WERI-Rb-1 (cell line): ENCODE data around the gene ALKBH3.

ENCODE experiments used
- DNase-seq: peaks from one replicate; pipeline ENCODE4 v3.0.0-alpha.2; 2020
- H3K27ac ChIP-seq: fragments of 250-450 bp; sonication (Bioruptor Pico); 2 replicates; pipeline ENCODE4 v1.5.1; 2020; ENCODE audit warnings: mild to moderate bottlenecking, moderate library complexity
- H3K27me3 ChIP-seq: fragments of 250-450 bp; sonication (Bioruptor Pico); 2 replicates; pipeline ENCODE4 v1.5.1; 2021; ENCODE audit warnings: mild to moderate bottlenecking, low read depth, moderate library complexity; ENCODE audit not compliant: insufficient read depth, severe bottlenecking
- H3K36me3 ChIP-seq: fragments of 250-450 bp; sonication (Bioruptor Pico); 2 replicates; pipeline ENCODE4 v1.5.1; 2020; ENCODE audit warnings: mild to moderate bottlenecking, moderate library complexity
- H3K4me3 ChIP-seq: 2 replicates; pipeline ENCODE4 v1.5.1; 2011; ENCODE audit warnings: low read depth, mild to moderate bottlenecking, control low read depth, low read length
- H3K9me3 ChIP-seq: fragments of 250-450 bp; sonication (Bioruptor Pico); 2 replicates; pipeline ENCODE4 v1.5.1; 2021; ENCODE audit warnings: mild to moderate bottlenecking, moderate library complexity; ENCODE audit not compliant: severe bottlenecking
- CTCF ChIP-seq: IDR thresholded peaks from 2 replicates; pipeline ENCODE4 v1.5.1; 2011; ENCODE audit warnings: low read depth, mild to moderate bottlenecking, control low read depth, inconsistent platforms, low read length

ALKBH3 gene

GRCh38 chr11:43952401-43953342 lies 72.0 kb downstream of the ALKBH3 start:
- Histone ChIP-seq H3K4me3 (no peak overlapping the region), H3K9me3 (no peaks in the 10 kb centered on the region), H3K36me3 (no peaks in the 10 kb centered on the region), H3K27ac (no peak overlapping the region), H3K27me3 (no peaks in the 10 kb centered on the region)
- no peak for DNase-seq
- no peak for TF ChIP-seq CTCF

DNA sequence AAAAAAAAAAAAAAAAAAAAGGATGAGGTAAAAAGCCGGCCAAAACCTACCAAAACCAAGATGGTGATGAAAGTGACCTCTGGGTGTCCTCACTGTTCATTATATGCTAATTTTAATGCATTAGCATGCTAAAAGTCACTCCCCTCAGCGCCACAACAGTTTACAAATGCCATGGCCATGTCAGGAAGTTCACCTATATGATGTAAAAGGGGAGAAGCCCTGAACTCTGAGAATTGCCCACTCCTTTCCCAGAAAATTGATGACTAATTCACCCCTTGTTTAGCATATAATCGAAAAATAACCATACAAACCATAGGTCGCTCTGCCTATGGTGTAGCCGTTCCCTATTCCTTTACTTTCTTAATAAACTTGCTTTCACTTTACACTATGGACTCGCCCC lies 72.9 kb downstream of the ALKBH3 start:
- no peak for DNase-seq
- no peaks in the 10 kb centered on the region for H3K36me3 ChIP-seq
- H3K9me3 ChIP-seq, result no peaks in the 10 kb centered on the region
- no peak for TF ChIP-seq CTCF
- H3K27ac ChIP-seq, result no peak overlapping the region
- no peaks in the 10 kb centered on the region for H3K27me3 ChIP-seq
- H3K4me3 ChIP-seq, result no peak overlapping the region

- Histone ChIP-seq H3K27ac (no peak overlapping the region), H3K4me3 (no peak overlapping the region)
Observed at GRCh38 chr11:43954241-43954640, 73.6 kb downstream of the ALKBH3 start.

GRCh38 chr11:43955381-43956118 lies 74.9 kb downstream of the ALKBH3 start:
- no peak for DNase-seq
- Histone ChIP-seq H3K27me3 (no peaks in the 10 kb centered on the region), H3K4me3 (no peak overlapping the region), H3K36me3 (no peaks in the 10 kb centered on the region), H3K27ac (no peak overlapping the region), H3K9me3 (no peaks in the 10 kb centered on the region)
- TF ChIP-seq CTCF, result no peak

More at GRCh38 chr11:43954241-43954640, 73.6 kb downstream of the ALKBH3 start:
- Histone ChIP-seq H3K36me3 (no peaks in the 10 kb centered on the region), H3K9me3 (no peaks in the 10 kb centered on the region), H3K27me3 (no peaks in the 10 kb centered on the region)
- no peak for TF ChIP-seq CTCF
- no peak for DNase-seq

- no peaks in the 10 kb centered on the region for H3K36me3 ChIP-seq
- H3K27me3 ChIP-seq, result no peaks in the 10 kb centered on the region
- TF ChIP-seq CTCF, result no peak
- no peaks in the 10 kb centered on the region for H3K9me3 ChIP-seq
- DNase-seq, result no peak
- no peak overlapping the region for H3K4me3 ChIP-seq
- H3K27ac ChIP-seq, result no peak overlapping the region
Observed at GRCh38 chr11:43957571-43957970, 76.9 kb downstream of the ALKBH3 start.
